Measurements from ENCODE around the gene KLRC2. TPM values are rescaled to one million over a fixed set of nuclear protein-coding genes. Genes with fewer than 3 reads are reported as not detected.
"Not testable (repeated sequence)": the region's sequence is repeated elsewhere in the genome, so short reads cannot be mapped to it uniquely, and the experiment has no call there.

The KLRC2 gene
- polyA plus RNA-seq, 1 donor (not counting 4 experiments of a cell fraction or from before 2014, with no cell fraction given), result not detected

DNA sequence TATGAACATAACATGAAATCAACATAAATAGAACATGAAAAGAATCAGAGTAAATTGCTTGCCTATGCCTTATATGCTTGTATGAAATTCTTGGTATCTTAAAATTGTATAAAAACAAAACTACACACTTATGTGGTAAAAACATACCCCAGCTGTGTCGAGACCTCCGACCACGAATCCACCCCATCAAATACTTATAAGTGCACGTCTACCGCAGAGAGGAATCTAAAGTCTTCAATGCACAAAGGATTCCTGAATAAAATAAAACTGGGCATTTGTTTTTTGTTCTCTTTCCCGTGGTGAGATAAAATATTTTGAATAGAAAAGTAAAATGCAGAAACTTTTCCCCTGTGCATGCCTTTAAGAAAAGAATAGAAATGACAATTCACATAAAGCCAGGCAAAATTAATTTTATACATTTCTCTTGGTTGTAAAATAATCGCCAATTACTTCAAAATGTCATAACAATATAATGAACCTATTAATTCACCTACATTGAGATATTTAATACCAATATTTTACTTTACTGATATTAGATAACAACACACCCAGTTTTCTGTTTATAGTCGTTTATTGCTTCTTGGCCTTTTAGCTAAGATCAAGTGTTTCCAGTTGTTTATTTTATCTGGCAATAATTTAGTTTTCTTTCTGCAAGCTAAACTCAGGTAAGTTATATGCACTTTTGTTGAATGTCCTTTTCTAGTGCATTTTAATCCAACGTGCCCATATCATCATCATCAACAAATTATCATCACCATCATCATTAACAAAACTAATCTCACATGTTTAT lies 47.0 kb downstream of the KLRC2 start:
- H3K9me3 ChIP-seq (ENCODE audit: control insufficient read depth, low read depth, low read length), result no peaks in the 10 kb centered on the region
- H3K27ac ChIP-seq (ENCODE audit: control insufficient read depth, insufficient read depth, low read length), result no peak overlapping the region
- H4K20me1 ChIP-seq (ENCODE audit: control insufficient read depth, extremely low read depth, insufficient read depth, low read length), result no peaks in the 10 kb centered on the region
- H3K36me3 ChIP-seq (ENCODE audit: control insufficient read depth in 2 of 2, extremely low read depth in 1 of 2, insufficient read depth in 2 of 2, low read length in 2 of 2), result no peaks in the 10 kb centered on the region
- no peaks in the 10 kb centered on the region for H3K9me1 ChIP-seq (ENCODE audit: control insufficient read depth, extremely low read depth, insufficient read depth, low read length)
- peaks cover 25% of the 10 kb centered on the region for H3K4me1 ChIP-seq (ENCODE audit: control insufficient read depth, extremely low read depth, insufficient read depth, low read length)
- H3K4me2 ChIP-seq (ENCODE audit: control insufficient read depth, extremely low read depth, insufficient read depth, low read depth, low read length), result no peak overlapping the region
- H3K9ac ChIP-seq (ENCODE audit: control insufficient read depth, extremely low read depth, insufficient read depth, low read length), result no peak overlapping the region
- dilution Hi-C loops (cut with MboI; ENCODE audit: extremely low pct_ligation_motif_present, low sequenced_read_pairs), result no loop called here
- no peaks in the 10 kb centered on the region for H3K79me2 ChIP-seq (ENCODE audit: control insufficient read depth, insufficient read depth, low read length)
- TF ChIP-seq CTCF (optimal IDR thresholded peaks at IDR 0.05 in 1 of 3, IDR thresholded peaks at IDR 0.05 in 1 of 3, conservative IDR thresholded peaks at IDR 0.05 in 1 of 3; ENCODE audit: extremely low read depth in 1 of 3, insufficient read depth in 2 of 3, low read length in 3 of 3) (no peak), EZH2 (IDR thresholded peaks at IDR 0.05; ENCODE audit: low read length) (no peak)
- DNase-seq (ENCODE audit: low read depth, low spot score) (no peak), FAIRE-seq (no peak)
- H2AFZ ChIP-seq (ENCODE audit: control insufficient read depth, low read length), result no peak overlapping the region
- no peaks in the 10 kb centered on the region for H3K27me3 ChIP-seq (ENCODE audit: control insufficient read depth, extremely low read depth, insufficient read depth, low read length)
- no peak overlapping the region for H3K4me3 ChIP-seq (ENCODE audit: control insufficient read depth in 2 of 3, extremely low read depth in 1 of 3, insufficient read depth in 2 of 3, low read depth in 1 of 3, low read length in 3 of 3)

DNA sequence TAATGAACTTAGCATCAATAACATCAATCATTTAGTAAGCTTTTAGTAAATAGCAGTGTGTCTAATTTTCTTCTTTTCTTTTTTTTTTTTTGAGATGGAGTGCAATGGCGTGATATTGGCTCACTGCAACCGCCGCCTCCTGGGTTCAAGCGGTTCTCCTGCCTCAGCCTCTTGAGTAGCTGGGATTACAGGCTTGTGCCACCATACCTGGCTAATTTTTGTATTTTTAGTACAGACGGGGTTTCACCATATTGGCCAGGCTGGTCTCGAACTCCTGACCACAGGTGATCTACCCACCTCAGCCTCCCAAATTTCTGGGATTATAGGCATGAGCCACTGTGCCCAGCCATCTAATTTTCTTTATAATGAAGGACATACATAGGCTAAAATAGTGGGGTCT lies 48.3 kb downstream of the KLRC2 start:
- H3K9me1 ChIP-seq (ENCODE audit: control insufficient read depth, extremely low read depth, insufficient read depth, low read length); H3K27me3 ChIP-seq (ENCODE audit: control insufficient read depth, extremely low read depth, insufficient read depth, low read length); H3K4me2 ChIP-seq (ENCODE audit: control insufficient read depth, extremely low read depth, insufficient read depth, low read depth, low read length); H3K79me2 ChIP-seq (ENCODE audit: control insufficient read depth, insufficient read depth, low read length); dilution Hi-C loops (cut with MboI; ENCODE audit: extremely low pct_ligation_motif_present, low sequenced_read_pairs); H3K4me3 ChIP-seq (ENCODE audit: control insufficient read depth in 2 of 3, extremely low read depth in 1 of 3, insufficient read depth in 2 of 3, low read depth in 1 of 3, low read length in 3 of 3); FAIRE-seq; H3K36me3 ChIP-seq (ENCODE audit: control insufficient read depth in 2 of 2, extremely low read depth in 1 of 2, insufficient read depth in 2 of 2, low read length in 2 of 2); H3K9ac ChIP-seq (ENCODE audit: control insufficient read depth, extremely low read depth, insufficient read depth, low read length); H3K9me3 ChIP-seq (ENCODE audit: control insufficient read depth, low read depth, low read length); H3K27ac ChIP-seq (ENCODE audit: control insufficient read depth, insufficient read depth, low read length); H4K20me1 ChIP-seq (ENCODE audit: control insufficient read depth, extremely low read depth, insufficient read depth, low read length); H2AFZ ChIP-seq (ENCODE audit: control insufficient read depth, low read length); DNase-seq (ENCODE audit: low read depth, low spot score): not testable (repeated sequence)
- peaks cover 12% of the 10 kb centered on the region for H3K4me1 ChIP-seq (ENCODE audit: control insufficient read depth, extremely low read depth, insufficient read depth, low read length)

DNA sequence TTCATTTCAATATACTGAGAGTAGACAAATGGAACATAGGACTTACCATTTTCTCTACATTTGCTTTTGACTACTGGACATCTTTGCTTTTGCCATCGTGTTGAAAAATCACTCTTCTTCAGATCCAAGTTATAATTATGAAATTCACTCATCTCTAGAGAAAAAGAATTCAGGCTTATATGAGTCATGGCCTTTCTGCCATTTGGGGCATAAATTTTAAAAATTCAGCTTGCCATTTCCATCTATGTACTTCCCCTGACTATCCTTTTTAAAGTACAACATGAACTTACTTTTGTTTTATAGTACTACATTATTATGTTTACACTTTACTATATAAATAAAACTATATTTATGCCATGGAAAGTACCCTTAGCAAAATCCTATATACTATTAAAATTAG lies 49.0 kb downstream of the KLRC2 start:
- no peak for FAIRE-seq
- H3K79me2 ChIP-seq (ENCODE audit: control insufficient read depth, insufficient read depth, low read length), result no peaks in the 10 kb centered on the region
- no peak overlapping the region for H3K4me2 ChIP-seq (ENCODE audit: control insufficient read depth, extremely low read depth, insufficient read depth, low read depth, low read length)
- H3K9me1 ChIP-seq (ENCODE audit: control insufficient read depth, extremely low read depth, insufficient read depth, low read length), result no peaks in the 10 kb centered on the region
- DNase-seq (ENCODE audit: low read depth, low spot score), result no peak
- H3K4me1 ChIP-seq (ENCODE audit: control insufficient read depth, extremely low read depth, insufficient read depth, low read length), result peaks cover 5% of the 10 kb centered on the region
- H3K36me3 ChIP-seq (ENCODE audit: control insufficient read depth in 2 of 2, extremely low read depth in 1 of 2, insufficient read depth in 2 of 2, low read length in 2 of 2), result no peaks in the 10 kb centered on the region
- H3K27me3 ChIP-seq (ENCODE audit: control insufficient read depth, extremely low read depth, insufficient read depth, low read length), result no peaks in the 10 kb centered on the region
- TF ChIP-seq EZH2 (IDR thresholded peaks at IDR 0.05; ENCODE audit: low read length) (no peak), CTCF (optimal IDR thresholded peaks at IDR 0.05 in 1 of 3, IDR thresholded peaks at IDR 0.05 in 1 of 3, conservative IDR thresholded peaks at IDR 0.05 in 1 of 3; ENCODE audit: extremely low read depth in 1 of 3, insufficient read depth in 2 of 3, low read length in 3 of 3) (no peak)
- H3K27ac ChIP-seq (ENCODE audit: control insufficient read depth, insufficient read depth, low read length), result no peak overlapping the region
- no peak overlapping the region for H2AFZ ChIP-seq (ENCODE audit: control insufficient read depth, low read length)
- no peaks in the 10 kb centered on the region for H4K20me1 ChIP-seq (ENCODE audit: control insufficient read depth, extremely low read depth, insufficient read depth, low read length)
- no peak overlapping the region for H3K4me3 ChIP-seq (ENCODE audit: control insufficient read depth in 2 of 3, extremely low read depth in 1 of 3, insufficient read depth in 2 of 3, low read depth in 1 of 3, low read length in 3 of 3)
- no peak overlapping the region for H3K9ac ChIP-seq (ENCODE audit: control insufficient read depth, extremely low read depth, insufficient read depth, low read length)
- dilution Hi-C loops (cut with MboI; ENCODE audit: extremely low pct_ligation_motif_present, low sequenced_read_pairs), result no loop called here
- H3K9me3 ChIP-seq (ENCODE audit: control insufficient read depth, low read depth, low read length), result no peaks in the 10 kb centered on the region

All from keratinocyte (primary cell).